Endothelial cell (in vitro differentiated cells): ENCODE measurements around the gene TNRC6B. TPM values are rescaled to one million over a fixed set of nuclear protein-coding genes. Genes with fewer than 3 reads are reported as not detected.

Experiments
- DNase-seq: peaks from one replicate; pipeline ENCODE4 v3.0.0; 2021; ENCODE audit warnings: low spot score
- H3K27ac Mint-ChIP-seq: one replicate; pipeline ENCODE4 v1.8.0; 2021; ENCODE audit warnings: mixed read lengths, inconsistent platforms; ENCODE audit not compliant: unreplicated experiment
- H3K27me3 Mint-ChIP-seq: one replicate; pipeline ENCODE4 v1.8.0; 2021; ENCODE audit warnings: mild to moderate bottlenecking, moderate library complexity, mixed read lengths, inconsistent platforms; ENCODE audit not compliant: unreplicated experiment
- H3K36me3 Mint-ChIP-seq: one replicate; pipeline ENCODE4 v1.8.0; 2021; ENCODE audit warnings: mild to moderate bottlenecking, low read depth, mixed read lengths, inconsistent platforms; ENCODE audit not compliant: unreplicated experiment
- H3K4me1 Mint-ChIP-seq: one replicate; pipeline ENCODE4 v1.8.0; 2021; ENCODE audit warnings: mild to moderate bottlenecking, mixed read lengths, inconsistent platforms; ENCODE audit not compliant: unreplicated experiment
- H3K4me3 Mint-ChIP-seq: one replicate; pipeline ENCODE4 v1.8.0; 2021; ENCODE audit warnings: mild to moderate bottlenecking, mixed read lengths, inconsistent platforms; ENCODE audit not compliant: unreplicated experiment
- H3K9me3 Mint-ChIP-seq: one replicate; pipeline ENCODE4 v1.8.0; 2021; ENCODE audit warnings: mixed read lengths, inconsistent platforms; ENCODE audit not compliant: unreplicated experiment
- CTCF ChIP-seq: fragments of 200-600 bp; sonication (generic); IDR thresholded peaks from one replicate; pipeline ENCODE4 v1.5.0; 2021; ENCODE audit warnings: antibody characterized with exemption; ENCODE audit not compliant: unreplicated experiment
- total RNA-seq: library from RNA; stranded (reverse); fragmentation: NEBNext Ultra II Directional; extraction: Animal tissue kit (Norgen Biotek cat#: 25700); gene quantifications from one replicate; pipeline ENCODE4 v1.2.1, GENCODE V29; 2021; ENCODE audit not compliant: unreplicated experiment

TNRC6B gene
- total RNA-seq, 1 donor from 2014 or later, result 53.4 TPM

GRCh38 chr22:40203572-40203971 is 25.8 kb downstream of the TNRC6B start:
- no peak overlapping the region for H3K27ac Mint-ChIP-seq
- no peaks in the 10 kb centered on the region for H3K36me3 Mint-ChIP-seq
- no peak for TF ChIP-seq CTCF
- peaks cover 18% of the 10 kb centered on the region for H3K4me1 Mint-ChIP-seq
- no peak for DNase-seq
- peaks cover 3% of the 10 kb centered on the region for H3K27me3 Mint-ChIP-seq
- H3K9me3 Mint-ChIP-seq, result no peaks in the 10 kb centered on the region
- no peak overlapping the region for H3K4me3 Mint-ChIP-seq

- no peak overlapping the region for H3K4me3 Mint-ChIP-seq
- TF ChIP-seq CTCF, result no peak
- peaks cover 21% of the 10 kb centered on the region for H3K4me1 Mint-ChIP-seq
- no peaks in the 10 kb centered on the region for H3K36me3 Mint-ChIP-seq
- H3K27ac Mint-ChIP-seq, result no peak overlapping the region
- DNase-seq, result no peak
- peaks cover 3% of the 10 kb centered on the region for H3K27me3 Mint-ChIP-seq
- H3K9me3 Mint-ChIP-seq, result no peaks in the 10 kb centered on the region
These were observed 26.8 kb downstream of the TNRC6B start for GRCh38 chr22:40204321-40205116.

GRCh38 chr22:40206561-40206960 is 28.8 kb downstream of the TNRC6B start:
- no peak for TF ChIP-seq CTCF
- no peaks in the 10 kb centered on the region for H3K9me3 Mint-ChIP-seq
- H3K27ac Mint-ChIP-seq, result no peak overlapping the region
- H3K4me1 Mint-ChIP-seq, result peaks cover 30% of the 10 kb centered on the region
- peaks cover 3% of the 10 kb centered on the region for H3K27me3 Mint-ChIP-seq
- H3K4me3 Mint-ChIP-seq, result no peak overlapping the region
- DNase-seq, result no peak
- H3K36me3 Mint-ChIP-seq, result no peaks in the 10 kb centered on the region

- Mint-ChIP-seq H3K4me1 (peaks cover 45% of the 10 kb centered on the region), H3K4me3 (no peak overlapping the region), H3K9me3 (no peaks in the 10 kb centered on the region), H3K36me3 (peaks cover 3% of the 10 kb centered on the region), H3K27me3 (peaks cover 2% of the 10 kb centered on the region), H3K27ac (peak overlapping the region; percentile 51)
- no peak for TF ChIP-seq CTCF
- DNase-seq, result no peak
These were observed 33.1 kb downstream of the TNRC6B start for GRCh38 chr22:40210818-40211217.

GRCh38 chr22:40211476-40212054 is 33.8 kb downstream of the TNRC6B start:
- H3K4me3 Mint-ChIP-seq, result no peak overlapping the region
- no peak for DNase-seq
- no peaks in the 10 kb centered on the region for H3K9me3 Mint-ChIP-seq
- peaks cover 52% of the 10 kb centered on the region for H3K4me1 Mint-ChIP-seq
- TF ChIP-seq CTCF, result no peak
- H3K27ac Mint-ChIP-seq, result no peak overlapping the region
- H3K36me3 Mint-ChIP-seq, result peaks cover 8% of the 10 kb centered on the region
- H3K27me3 Mint-ChIP-seq, result peaks cover 3% of the 10 kb centered on the region
